PFSK-1 (cell line): ENCODE results near the gene PRMT6.

Source experiments
- FOXP2 ChIP-seq: optimal IDR thresholded peaks from 2 replicates; pipeline ENCODE3; 2011; ENCODE audit warnings: borderline replicate concordance, control low read depth, inconsistent platforms; ENCODE audit not compliant: insufficient read depth; ENCODE audit errors: extremely low read length, extremely low read depth
- POLR2AphosphoS5 ChIP-seq: IDR thresholded peaks from 2 replicates; pipeline ENCODE4 v1.6.1; 2012; ENCODE audit warnings: low read depth, mild to moderate bottlenecking, control low read depth, low read length, moderate library complexity
- SIN3A ChIP-seq: IDR thresholded peaks from 2 replicates; pipeline ENCODE4 v1.6.1; 2012; ENCODE audit warnings: mild to moderate bottlenecking, low read length, moderate library complexity, borderline replicate concordance; ENCODE audit not compliant: insufficient read depth
- TAF1 ChIP-seq: IDR thresholded peaks from 2 replicates; pipeline ENCODE4 v1.6.1; 2012; ENCODE audit warnings: low read length, control low read depth, borderline replicate concordance; ENCODE audit not compliant: insufficient read depth
- TF ChIP-seq, protein P1 (sequence below), 2 experiments: IDR thresholded peaks; 2 replicates each; pipeline versions ENCODE4 v1.6.1 to v1.8.0; 2011 to 2012; ENCODE audit warnings: low read depth in 2 of 2, low read length in 2 of 2, control low read depth in 1 of 2, inconsistent platforms in 1 of 2, mild to moderate bottlenecking in 1 of 2, moderate library complexity in 1 of 2; ENCODE audit not compliant: insufficient read depth in 1 of 2

PRMT6 gene

DNA sequence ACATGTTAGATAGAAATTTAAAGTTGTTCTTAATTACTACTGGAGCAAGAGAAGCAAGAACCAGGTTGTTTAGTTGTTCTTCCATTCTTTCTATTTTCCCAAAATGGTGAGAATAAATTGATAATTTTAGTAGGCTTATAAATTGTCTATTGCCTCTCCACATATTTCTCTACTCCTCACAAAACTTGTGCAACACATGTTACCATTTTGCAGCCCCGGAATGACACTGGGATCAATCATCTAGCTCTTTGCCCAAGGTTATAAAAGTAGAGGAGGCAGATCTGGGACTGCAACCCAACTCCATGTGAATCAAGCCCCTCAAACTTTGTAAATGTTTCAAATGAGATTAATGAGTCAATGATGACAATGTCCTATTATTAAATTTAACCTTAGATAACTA, 34.9 kb downstream of the PRMT6 start:
- TF ChIP-seq SIN3A (no peak), FOXP2 (no peak), POLR2AphosphoS5 (no peak), TAF1 (no peak)
- TF ChIP-seq, protein P1, sequence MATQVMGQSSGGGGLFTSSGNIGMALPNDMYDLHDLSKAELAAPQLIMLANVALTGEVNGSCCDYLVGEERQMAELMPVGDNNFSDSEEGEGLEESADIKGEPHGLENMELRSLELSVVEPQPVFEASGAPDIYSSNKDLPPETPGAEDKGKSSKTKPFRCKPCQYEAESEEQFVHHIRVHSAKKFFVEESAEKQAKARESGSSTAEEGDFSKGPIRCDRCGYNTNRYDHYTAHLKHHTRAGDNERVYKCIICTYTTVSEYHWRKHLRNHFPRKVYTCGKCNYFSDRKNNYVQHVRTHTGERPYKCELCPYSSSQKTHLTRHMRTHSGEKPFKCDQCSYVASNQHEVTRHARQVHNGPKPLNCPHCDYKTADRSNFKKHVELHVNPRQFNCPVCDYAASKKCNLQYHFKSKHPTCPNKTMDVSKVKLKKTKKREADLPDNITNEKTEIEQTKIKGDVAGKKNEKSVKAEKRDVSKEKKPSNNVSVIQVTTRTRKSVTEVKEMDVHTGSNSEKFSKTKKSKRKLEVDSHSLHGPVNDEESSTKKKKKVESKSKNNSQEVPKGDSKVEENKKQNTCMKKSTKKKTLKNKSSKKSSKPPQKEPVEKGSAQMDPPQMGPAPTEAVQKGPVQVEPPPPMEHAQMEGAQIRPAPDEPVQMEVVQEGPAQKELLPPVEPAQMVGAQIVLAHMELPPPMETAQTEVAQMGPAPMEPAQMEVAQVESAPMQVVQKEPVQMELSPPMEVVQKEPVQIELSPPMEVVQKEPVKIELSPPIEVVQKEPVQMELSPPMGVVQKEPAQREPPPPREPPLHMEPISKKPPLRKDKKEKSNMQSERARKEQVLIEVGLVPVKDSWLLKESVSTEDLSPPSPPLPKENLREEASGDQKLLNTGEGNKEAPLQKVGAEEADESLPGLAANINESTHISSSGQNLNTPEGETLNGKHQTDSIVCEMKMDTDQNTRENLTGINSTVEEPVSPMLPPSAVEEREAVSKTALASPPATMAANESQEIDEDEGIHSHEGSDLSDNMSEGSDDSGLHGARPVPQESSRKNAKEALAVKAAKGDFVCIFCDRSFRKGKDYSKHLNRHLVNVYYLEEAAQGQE (IDR thresholded peaks at IDR 0.05; ENCODE audit: insufficient read depth in 1 of 2, low read depth in 2 of 2, low read length in 2 of 2) = no peak

- TF ChIP-seq SIN3A (no peak), POLR2AphosphoS5 (no peak), TAF1 (no peak)
- TF ChIP-seq, protein P1 (IDR thresholded peaks at IDR 0.05; ENCODE audit: insufficient read depth in 1 of 2, low read depth in 2 of 2, low read length in 2 of 2) = no peak
These were observed 39.2 kb downstream of the PRMT6 start for GRCh38 chr1:107095647-107096046.

GRCh38 chr1:107096690-107097089, 40.2 kb downstream of the PRMT6 start:
- TF ChIP-seq, protein P1 (IDR thresholded peaks at IDR 0.05; ENCODE audit: insufficient read depth in 1 of 2, low read depth in 2 of 2, low read length in 2 of 2) = no peak
- TF ChIP-seq SIN3A (no peak), TAF1 (no peak), FOXP2 (no peak), POLR2AphosphoS5 (no peak)

DNA sequence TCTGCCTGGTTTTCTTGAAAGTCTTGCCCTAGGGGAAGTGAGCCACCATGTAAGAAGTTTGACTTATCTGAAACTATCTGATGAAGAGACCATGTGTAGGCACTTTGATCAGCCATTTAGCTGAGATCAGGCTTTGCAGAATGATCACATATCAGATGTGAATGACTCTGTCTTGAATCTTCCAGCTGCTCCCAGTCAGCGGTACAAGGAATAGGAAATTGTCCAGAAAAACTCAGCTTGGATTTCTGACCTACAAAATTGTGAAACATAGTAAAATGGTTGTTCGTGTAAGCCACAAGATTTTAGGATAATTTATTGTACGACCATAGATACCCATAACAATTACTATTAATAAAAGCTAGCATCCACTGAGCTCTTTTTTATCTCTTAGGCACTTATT, 42.5 kb downstream of the PRMT6 start:
- no peak for TF ChIP-seq SIN3A

GRCh38 chr1:107100331-107100984, 44.0 kb downstream of the PRMT6 start:
- TF ChIP-seq SIN3A (no peak), TAF1 (no peak), FOXP2 (no peak), POLR2AphosphoS5 (no peak)
- TF ChIP-seq, protein P1 (IDR thresholded peaks at IDR 0.05; ENCODE audit: insufficient read depth in 1 of 2, low read depth in 2 of 2, low read length in 2 of 2) = no peak
